ENCODE measurements around the gene CAMTA1. TPM values are rescaled to one million over a fixed set of nuclear protein-coding genes. Genes with fewer than 3 reads are reported as not detected.
A peak's percentile ranks its signal among the peaks of the same experiment; 100 is the strongest.

Gene CAMTA1
- total RNA-seq, 1 donor from 2014 or later: 34.4 TPM

- ATAC-seq: no peak
These were observed 510.7 kb downstream of the CAMTA1 start for GRCh38 chr1:7295946-7296345.

DNA sequence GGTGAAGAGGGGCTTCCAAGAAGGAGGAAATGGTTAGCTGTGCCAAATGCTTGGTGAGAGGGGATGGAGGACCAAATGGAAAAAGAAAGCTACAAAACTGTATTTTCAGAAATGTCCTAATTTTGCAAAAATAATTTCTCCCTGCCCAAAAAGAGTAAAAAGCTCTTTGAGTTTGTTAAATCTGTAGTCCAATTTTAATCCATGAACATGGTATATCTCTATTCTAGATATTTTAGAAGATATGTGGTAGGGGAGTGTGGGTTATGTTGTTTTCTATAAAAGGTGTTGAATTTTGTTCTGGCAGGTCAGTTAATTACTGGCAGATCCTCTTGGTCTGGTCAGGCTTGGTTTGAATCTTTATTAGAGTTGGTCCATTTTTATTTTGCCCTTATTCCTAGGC, 511.7 kb downstream of the CAMTA1 start:
- ATAC-seq: no peak

DNA sequence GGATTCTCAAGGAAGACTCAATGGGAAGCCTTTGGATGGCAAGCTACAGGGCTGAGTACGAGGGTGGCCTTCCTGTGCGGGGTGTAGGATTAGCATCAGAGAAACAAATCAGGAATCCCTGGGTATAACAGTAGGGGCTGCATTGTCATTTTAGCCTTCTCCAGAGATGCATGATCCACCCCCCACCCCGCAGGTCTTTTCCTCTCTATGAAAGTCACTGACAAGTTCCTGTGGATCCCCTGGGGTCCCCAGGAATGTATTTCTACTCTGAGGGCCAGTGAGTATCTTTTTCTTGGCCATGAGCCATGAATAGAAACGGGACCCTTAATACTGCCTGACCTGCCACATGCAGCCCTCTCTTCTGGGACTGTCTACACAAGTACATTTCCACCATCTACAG, 512.9 kb downstream of the CAMTA1 start:
- no peak for ATAC-seq

- no peak for ATAC-seq
These were observed 513.5 kb downstream of the CAMTA1 start for GRCh38 chr1:7298749-7299151.

DNA sequence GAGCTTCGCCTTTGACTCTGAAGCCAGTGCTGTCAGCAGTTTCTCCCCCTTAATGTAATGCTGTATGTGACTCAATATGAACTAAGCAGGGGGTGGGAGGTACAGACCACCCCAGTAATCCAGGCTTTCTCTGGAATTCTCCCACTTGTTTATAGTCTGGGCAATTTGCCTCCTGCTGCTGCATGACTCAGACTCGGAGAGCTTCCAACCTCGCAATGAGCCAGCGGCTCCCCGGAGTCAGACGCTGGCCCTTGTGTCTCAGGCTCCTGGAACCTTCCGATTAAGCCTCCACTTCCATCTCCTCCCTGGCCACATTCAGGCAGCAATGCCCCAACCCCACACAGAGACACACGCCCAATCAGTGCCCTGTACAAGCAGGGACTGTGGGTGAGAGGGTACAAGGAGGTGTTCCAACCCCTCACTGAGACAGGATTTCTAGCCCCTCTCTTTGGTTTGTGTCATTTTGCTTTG, 514.1 kb downstream of the CAMTA1 start:
- ATAC-seq: peak; percentile 48

DNA sequence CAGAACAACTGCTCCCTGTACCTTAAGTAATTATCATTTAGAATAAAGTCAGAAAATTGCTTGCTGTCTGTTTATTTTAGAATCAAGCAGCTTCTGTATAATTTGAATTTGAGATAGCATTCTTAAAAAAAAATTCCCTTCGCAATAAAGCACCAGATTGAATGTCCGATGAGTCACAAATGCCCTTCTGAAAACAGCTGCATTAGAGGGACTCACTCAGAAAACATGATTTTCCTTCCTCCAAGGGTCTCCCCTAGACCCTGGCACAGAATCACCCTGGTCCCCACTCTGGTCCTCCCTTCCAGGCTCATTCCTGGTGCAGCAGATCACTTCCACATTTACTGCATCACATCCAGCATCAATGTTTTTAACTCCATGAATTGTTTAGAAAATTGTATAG, 514.7 kb downstream of the CAMTA1 start:
- ATAC-seq: no peak

GRCh38 chr1:7300893-7301663, 515.8 kb downstream of the CAMTA1 start:
- ATAC-seq: peak; percentile 33

DNA sequence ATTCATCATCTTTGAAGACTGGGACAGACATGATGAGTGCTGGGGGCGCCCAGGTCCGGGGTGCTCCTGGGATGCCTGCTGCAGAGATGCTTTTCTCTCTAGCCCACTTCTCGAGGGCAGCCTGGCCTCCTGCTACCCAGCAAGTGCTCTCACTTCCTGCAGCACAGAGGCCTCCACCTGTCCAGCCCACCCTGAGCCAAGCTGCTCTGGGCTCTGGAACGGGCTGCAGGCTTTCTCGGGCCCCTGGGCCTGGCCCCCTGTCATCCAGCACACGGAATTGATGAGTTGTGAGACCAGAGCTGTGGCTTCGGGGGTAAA, 516.4 kb downstream of the CAMTA1 start:
- no peak for ATAC-seq

DNA sequence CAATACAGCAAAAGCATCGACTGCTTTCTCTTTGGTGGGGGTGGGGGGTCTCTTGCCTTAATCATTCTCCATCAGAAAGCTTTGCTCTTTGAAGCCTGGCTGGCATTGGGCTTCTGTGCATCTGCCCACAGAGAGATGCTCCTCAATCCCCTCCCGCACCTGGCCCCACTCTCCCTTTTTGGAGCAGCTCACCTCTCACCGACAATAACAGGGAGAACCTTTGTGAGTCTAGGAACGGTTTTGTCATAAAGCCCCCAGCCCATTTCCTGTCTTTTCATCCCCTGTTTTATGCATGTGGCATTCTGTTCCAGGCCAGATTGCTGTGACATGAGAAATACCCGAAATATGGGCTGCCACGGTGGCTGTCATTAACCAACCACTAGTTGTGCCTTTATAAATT, 516.9 kb downstream of the CAMTA1 start:
- no peak for ATAC-seq

DNA sequence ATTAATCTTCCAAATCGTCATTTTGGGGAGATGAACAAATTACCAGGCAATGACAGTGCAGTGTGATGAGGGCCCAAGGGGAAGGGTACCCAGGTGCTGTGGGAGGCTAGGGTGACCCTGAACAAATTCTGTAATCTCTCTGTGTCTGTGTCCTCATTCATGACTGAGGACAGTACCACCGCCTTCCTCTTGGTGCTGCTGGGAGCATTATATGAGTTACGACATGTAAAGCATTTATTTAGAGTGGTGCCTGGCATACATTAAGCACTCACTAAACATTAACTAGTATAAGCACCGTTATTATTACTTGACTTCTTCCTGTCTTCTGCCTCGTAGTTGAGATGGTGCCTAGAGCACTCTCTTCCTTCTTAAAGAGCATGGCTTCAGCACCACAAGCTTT, 517.6 kb downstream of the CAMTA1 start:
- no peak for ATAC-seq

DNA sequence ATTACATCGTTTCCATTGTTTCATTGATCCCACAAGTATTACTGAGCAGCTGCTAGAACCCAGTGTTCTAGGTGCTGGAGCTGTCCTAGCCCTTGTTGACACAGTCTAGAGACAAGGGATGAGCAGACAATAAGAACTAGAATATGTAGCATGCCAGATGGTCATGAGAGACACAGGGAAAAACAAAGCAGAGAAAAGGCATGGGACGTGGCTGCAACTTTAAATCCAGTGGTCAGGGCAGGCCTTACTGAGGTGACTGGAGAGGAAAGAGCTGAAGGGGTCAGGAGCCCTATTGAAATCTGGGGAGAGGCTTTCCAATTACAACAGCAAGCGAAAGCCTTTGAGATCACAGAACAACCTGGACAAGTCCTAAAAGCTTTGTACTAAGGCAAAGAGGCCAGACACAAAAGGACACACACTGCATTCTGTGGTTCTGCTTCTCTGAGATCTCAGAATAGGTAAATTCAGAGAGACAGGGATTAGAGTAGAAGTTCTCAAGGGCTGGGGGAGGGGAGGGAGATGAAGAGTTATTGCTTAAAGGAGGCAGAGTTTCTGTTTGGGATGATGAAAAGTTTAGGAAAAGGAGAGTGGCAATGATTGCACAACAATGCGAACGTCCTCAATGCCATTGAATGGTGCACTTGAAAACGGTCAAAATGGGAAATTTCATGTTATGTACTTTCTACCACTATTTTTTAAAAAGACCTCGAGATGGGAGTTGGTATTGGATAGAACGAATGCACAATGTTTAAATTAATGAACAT, 518.5 kb downstream of the CAMTA1 start:
- ATAC-seq: no peak

DNA sequence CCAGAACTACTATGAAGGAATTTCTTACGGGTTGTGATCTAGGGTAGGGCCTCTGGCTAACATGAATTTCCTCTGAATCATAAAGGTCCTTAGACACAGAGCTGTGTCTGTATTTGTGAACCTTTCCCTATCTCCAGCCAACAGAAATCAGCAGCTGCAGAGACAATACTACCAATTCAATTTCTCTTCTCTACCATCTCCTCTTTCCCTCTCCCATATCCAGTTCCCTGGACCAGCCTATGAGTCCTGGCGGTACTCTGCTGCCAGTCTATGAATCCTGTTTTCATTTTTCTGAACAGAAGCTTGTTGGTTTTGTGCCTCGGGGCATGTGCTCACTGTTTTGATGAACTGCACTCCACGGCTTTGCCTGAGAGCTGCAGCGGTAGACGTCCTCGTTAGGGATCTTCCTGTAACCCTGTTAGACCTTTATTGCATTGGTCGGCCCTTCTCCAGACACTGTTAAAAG, 527.9 kb downstream of the CAMTA1 start:
- no peak for ATAC-seq

GRCh38 chr1:7313826-7314225, 528.6 kb downstream of the CAMTA1 start:
- ATAC-seq: no peak

DNA sequence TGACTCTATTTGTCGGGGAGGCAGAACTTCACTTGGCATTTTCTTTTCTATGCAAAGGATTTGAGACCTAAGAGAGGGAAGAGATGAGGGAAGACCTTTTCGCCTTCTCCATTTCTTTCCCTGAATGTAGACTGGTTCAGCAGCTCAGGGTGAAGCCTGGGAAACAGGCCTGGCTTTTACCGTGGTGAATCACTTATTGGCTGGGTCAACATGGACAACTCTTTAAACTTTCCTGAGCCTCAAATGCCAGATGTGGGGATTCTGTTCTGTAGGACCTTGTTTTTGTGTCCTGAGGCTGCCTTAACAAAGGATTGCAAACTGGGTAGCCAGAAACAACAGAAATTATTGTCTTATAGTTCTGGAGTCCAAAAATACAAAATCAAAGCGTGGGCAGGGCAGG, 530.1 kb downstream of the CAMTA1 start:
- no peak for ATAC-seq

DNA sequence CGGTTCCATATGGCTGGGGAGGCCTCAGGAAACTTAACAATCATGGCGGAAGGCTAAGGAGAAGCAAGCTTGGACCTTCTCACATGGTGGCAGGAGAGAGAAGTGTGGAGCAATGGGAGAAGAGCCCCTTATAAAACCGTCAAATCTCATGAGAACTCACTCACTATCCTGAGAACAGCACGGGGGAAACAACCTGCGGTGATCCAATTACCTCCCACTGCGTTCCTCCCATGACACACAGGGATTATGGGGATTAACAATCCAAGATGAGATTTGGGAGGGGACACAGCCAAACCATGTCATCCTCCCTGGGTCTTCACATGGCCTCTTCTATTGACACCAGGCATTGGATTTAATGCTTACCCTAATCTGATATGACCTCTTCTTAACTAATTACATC, 530.7 kb downstream of the CAMTA1 start:
- ATAC-seq: no peak

DNA sequence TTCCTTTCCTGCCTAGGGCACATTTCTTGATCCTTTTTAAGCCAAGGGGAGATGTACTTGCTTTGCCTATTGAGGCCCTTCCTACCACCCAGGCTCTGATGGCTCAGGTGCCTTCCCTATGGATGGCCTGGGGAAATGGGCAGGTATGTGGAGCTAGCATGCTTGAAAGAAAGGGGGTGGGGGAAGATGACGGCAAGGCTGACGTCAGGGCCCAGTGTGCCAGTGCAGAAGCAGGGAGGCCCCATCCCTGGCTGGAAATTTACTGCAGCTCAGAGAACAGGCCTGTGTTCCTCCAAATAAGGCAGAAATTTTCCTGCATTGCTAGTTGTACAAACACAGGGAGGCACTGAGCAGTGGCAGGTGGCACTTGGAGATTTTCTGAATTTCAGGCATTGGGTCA, 532.6 kb downstream of the CAMTA1 start:
- no peak for ATAC-seq

DNA sequence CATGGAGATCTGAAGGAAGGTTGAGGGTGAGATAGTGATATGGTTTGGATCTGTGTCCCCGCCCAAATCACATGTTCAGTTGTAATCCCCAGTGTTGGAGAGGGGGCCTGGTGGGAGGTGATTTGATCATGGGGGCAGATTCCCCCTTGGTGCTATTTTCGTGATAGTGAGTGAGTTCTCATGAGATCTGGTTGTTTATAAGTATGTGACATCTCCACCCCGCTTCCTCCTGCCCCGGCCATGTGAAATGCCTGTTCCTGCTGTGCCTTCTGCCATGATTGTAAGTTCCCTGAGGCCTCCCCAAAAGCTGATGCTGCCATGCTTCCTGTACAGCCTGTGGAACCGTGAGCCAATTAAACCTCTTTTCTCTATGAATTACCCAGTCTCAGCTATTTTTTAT, 533.9 kb downstream of the CAMTA1 start:
- no peak for ATAC-seq

- no peak for ATAC-seq
These were observed 535.4 kb downstream of the CAMTA1 start for GRCh38 chr1:7320661-7321060.

DNA sequence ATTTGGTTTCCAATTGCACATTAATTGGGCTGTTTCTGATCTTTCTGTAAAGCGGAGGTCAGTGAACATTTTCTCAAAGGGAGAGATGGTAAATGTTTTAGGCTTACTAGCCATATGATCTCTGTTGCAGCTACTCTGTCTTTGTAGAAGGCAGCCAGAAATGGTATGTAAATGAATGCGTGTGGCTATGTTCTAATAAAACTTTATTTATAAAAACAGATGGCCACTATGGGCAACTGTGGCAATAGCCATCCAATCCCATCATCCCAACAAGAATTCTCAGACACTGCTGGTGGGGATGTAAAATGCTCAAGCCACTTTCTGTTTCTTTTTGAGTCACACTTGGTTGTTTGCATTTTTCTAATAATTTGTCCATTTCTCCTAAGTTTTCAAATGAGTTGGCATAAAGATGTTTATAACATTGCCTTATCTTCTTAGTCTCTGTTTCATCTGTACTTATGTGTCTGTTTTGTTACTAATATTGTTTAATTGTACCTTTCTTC, 537.1 kb downstream of the CAMTA1 start:
- ATAC-seq: no peak

DNA sequence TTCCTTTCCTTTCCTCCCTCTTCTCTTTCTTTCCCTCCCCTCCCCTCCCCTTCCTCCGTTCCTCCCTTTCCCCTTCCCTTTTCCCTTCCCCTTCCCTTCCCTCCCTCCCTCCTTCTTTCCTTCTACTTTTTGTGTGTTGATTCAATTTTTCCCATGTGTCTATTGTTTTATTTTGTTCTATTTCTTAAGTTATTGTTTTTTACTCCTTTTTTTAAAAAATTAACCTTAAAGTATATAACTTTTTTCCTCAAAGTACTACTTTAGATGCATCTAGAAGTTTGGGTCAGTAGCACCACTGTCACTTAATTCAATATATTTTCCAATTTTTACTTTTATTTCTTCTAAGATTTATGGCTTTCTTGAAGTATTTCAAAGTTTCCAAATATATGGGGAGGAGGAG, 537.7 kb downstream of the CAMTA1 start:
- ATAC-seq: no peak

DNA sequence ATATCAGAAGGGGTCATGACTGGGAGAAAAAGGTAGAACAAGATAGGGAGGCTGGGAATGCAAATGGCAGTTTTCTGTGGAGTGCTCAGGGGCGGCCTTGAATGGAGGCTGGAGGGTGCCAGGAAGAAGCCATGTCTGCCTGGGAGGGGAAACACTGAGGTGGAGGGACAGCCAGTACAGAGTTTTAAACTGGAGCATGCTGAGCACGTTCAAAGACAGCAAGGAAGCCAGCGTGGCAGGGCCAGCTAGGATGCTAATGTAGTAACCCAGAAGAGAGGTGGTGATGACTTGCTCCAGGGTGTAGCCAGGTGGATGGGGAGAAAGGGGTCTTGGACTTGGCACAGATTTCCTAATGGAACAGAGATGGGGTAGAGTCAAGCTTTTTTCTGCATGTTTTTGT, 540.0 kb downstream of the CAMTA1 start:
- ATAC-seq: no peak

DNA sequence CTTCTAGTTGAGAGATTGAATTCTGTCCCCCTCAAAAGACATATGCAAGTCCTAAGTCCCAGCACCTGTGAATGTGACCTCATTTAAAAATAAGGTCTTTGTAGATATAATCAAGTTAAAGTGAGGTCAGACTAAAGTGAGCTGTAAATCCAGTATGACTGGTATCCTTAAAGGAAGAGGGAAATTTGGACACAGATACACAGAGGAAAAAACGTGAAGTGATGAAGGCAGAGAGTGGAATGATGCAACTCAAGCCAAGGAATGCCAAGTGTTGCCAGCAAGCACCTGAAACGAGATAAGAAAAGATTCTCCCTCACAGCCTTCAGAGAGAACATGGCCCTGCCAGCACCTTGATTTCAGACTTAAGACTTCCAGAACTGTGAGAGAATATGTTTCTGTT, 541.1 kb downstream of the CAMTA1 start:
- no peak for ATAC-seq

DNA sequence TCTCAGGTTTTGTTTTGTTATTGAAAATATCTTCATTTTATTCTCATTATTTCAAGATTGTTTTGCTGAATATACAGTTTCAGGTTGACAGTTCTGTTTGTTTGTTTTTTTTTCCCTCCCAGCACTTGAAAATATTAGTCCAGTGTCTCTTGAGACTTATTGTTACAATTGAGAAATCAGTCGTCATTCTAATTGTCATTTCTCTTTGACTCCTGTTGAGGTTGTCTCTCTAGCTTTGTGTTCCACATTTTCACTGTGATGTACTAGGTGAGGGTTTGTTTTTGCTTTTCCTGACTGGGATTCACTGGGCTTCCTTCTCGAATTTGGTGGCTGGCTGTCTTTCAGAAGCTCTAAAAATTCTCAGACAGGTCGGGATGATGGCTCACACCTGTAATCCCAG, 542.6 kb downstream of the CAMTA1 start:
- ATAC-seq: no peak
